Nephron (organoid): ENCODE data around the gene TC2N.
"Not testable (repeated sequence)": the region's sequence is repeated elsewhere in the genome, so short reads cannot be mapped to it uniquely, and the experiment has no call there.

ENCODE experiments used
- H3K27ac Mint-ChIP-seq, 3 experiments: 2 replicates each; pipeline ENCODE4 v1.8.0; 2020; ENCODE audit warnings: mixed read lengths in 3 of 3, mild to moderate bottlenecking in 2 of 3, moderate library complexity in 1 of 3
- H3K27me3 Mint-ChIP-seq: 2 replicates; pipeline ENCODE4 v1.8.0; 2021; ENCODE audit warnings: low read depth, mild to moderate bottlenecking, moderate library complexity, mixed read lengths
- H3K36me3 Mint-ChIP-seq: 2 replicates; pipeline ENCODE4 v1.8.0; 2020; ENCODE audit warnings: low read depth, mixed read lengths
- H3K4me1 Mint-ChIP-seq: 2 replicates; pipeline ENCODE4 v1.8.0; 2020; ENCODE audit warnings: mixed read lengths
- H3K4me3 Mint-ChIP-seq, 3 experiments: 2 replicates each; pipeline ENCODE4 v1.8.0; 2020; ENCODE audit warnings: mild to moderate bottlenecking in 3 of 3, mixed read lengths in 3 of 3, moderate library complexity in 2 of 3
- H3K9me3 Mint-ChIP-seq: 2 replicates; pipeline ENCODE4 v1.8.0; 2020; ENCODE audit warnings: mixed read lengths
- CTCF ChIP-seq, 3 experiments: fragments of 200-600 bp; sonication (generic); IDR thresholded peaks; one replicate each; pipeline ENCODE4 v1.5.0; 2021; ENCODE audit warnings: antibody characterized with exemption in 3 of 3; ENCODE audit not compliant: unreplicated experiment in 3 of 3

Gene TC2N

GRCh38 chr14:91745344-91745743, 122.0 kb downstream of the TC2N start:
- Mint-ChIP-seq H3K9me3 (peaks cover 9% of the 10 kb centered on the region), H3K4me3 (no peak overlapping the region), H3K27ac (no peak overlapping the region), H3K27me3 (no peaks in the 10 kb centered on the region), H3K36me3 (no peaks in the 10 kb centered on the region), H3K4me1 (no peaks in the 10 kb centered on the region)
- no peak for TF ChIP-seq CTCF (IDR thresholded peaks at IDR 0.05; ENCODE audit: unreplicated experiment in 3 of 3)

DNA sequence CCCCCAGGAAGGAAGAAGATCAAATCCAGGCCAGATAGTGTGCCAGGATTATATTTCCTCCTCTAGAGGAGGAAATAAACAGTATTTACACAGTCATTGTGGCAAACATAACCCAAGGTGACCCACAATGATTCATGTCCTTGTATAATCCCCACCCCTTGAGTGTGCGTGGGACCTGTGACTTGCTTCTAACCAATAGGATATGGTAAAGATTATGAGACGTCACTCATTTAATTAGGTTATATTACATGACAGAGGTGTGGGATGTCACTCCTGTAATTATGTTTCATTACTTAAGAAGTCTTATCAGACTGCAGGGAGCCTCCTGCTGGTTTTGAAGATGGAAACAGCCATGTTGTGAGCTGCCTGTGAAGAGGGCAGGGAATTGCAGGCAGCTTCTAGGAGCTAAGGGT, 123.3 kb downstream of the TC2N start:
- Mint-ChIP-seq H3K4me3 (no peak overlapping the region), H3K36me3 (no peaks in the 10 kb centered on the region), H3K27me3 (no peaks in the 10 kb centered on the region), H3K4me1 (no peaks in the 10 kb centered on the region), H3K27ac (no peak overlapping the region), H3K9me3 (peaks cover 8% of the 10 kb centered on the region)
- TF ChIP-seq CTCF (IDR thresholded peaks at IDR 0.05; ENCODE audit: unreplicated experiment in 3 of 3): no peak

- no peak overlapping the region for H3K27ac Mint-ChIP-seq
- H3K36me3 Mint-ChIP-seq: no peaks in the 10 kb centered on the region
Observed at GRCh38 chr14:91743305-91743653, 124.1 kb downstream of the TC2N start.

DNA sequence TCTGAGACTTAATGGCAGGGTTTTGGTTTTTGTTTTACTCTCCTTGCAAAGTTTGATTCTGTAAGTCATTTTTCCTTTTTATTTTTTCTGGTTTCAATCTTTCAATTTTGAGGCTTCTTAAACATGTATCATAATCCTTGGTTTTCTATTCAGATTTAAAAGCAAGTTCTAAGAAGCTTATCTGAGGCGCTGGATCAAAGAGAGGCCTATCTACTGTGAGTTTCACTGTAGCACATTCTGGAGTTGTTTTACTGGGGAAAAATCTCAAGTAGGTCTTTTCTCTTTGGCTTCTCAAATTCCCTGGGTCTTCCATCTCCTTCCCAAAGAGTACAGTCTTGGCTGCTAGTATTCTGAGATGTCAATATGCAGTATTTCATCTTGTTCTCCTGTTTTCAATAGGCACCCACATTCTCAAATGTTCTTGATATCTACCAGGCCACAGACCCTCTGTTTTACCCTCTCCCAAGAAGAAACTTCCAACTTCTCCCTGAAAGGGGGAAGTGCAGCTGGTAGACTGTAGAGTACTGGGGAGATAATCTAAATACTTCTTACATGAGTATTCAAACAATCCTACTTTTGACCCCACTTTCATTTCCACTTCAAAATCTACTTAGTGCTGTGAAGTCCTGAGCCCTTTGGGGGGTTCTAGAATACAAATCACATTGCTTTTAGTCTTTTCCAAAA, 124.6 kb downstream of the TC2N start:
- H3K4me1 Mint-ChIP-seq: no peaks in the 10 kb centered on the region
- no peaks in the 10 kb centered on the region for H3K27me3 Mint-ChIP-seq
- no peaks in the 10 kb centered on the region for H3K36me3 Mint-ChIP-seq
- H3K9me3 Mint-ChIP-seq: peaks cover 3% of the 10 kb centered on the region
- H3K27ac Mint-ChIP-seq: no peak overlapping the region
- no peak overlapping the region for H3K4me3 Mint-ChIP-seq
- TF ChIP-seq CTCF (IDR thresholded peaks at IDR 0.05; ENCODE audit: unreplicated experiment in 3 of 3): no peak

More at GRCh38 chr14:91743305-91743653, 124.1 kb downstream of the TC2N start:
- TF ChIP-seq CTCF (IDR thresholded peaks at IDR 0.05; ENCODE audit: unreplicated experiment in 3 of 3): no peak
- Mint-ChIP-seq H3K27me3 (no peaks in the 10 kb centered on the region), H3K4me1 (no peaks in the 10 kb centered on the region), H3K4me3 (no peak overlapping the region), H3K9me3 (peaks cover 3% of the 10 kb centered on the region)

DNA sequence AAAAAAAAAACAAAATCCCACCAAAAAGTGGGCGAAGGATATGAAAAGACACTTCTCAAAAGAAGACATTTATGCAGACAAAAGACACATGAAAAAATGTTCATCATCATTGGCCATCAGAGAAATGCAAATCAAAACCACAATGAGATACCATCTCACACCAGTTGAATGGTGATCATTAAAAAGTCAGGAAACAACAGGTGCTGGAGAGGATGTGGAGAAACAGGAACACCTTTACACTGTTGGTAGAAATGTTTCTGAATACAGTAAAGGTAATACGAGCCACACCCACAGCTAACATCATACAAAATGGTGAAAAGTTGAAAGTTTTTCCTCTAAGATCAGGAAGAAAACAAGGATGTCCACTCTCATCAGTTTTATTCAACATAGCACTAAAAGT, 127.5 kb downstream of the TC2N start:
- H3K4me3 Mint-ChIP-seq, H3K27me3 Mint-ChIP-seq, H3K4me1 Mint-ChIP-seq, H3K27ac Mint-ChIP-seq, H3K9me3 Mint-ChIP-seq, H3K36me3 Mint-ChIP-seq: not testable (repeated sequence)

DNA sequence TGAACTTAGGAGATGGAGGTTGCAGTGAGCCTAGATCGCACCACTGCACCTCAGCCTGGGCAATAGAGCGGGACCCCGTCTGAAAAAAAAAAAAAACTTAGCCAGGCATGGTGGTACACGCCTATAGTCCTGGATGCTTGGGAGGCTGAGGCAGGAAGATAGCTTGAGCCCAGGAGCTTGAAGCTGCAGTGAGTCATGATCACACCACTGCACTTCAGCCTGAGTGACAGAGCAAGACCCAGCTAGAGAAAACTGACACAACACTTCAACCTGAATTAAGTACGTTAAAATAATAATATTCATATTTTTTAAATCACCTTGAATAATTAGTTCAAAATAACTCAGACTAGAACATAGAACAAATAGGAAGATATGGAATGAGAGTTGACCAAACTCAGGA, 129.7 kb downstream of the TC2N start:
- Mint-ChIP-seq H3K36me3 (no peaks in the 10 kb centered on the region), H3K27me3 (peaks cover 3% of the 10 kb centered on the region), H3K9me3 (peaks cover 3% of the 10 kb centered on the region), H3K27ac (no peak overlapping the region), H3K4me1 (no peaks in the 10 kb centered on the region), H3K4me3 (no peak overlapping the region)
- no peak for TF ChIP-seq CTCF (IDR thresholded peaks at IDR 0.05; ENCODE audit: unreplicated experiment in 3 of 3)
